ENCODE data around the gene TLX3.
A peak's percentile ranks its signal among the peaks of the same experiment; 100 is the strongest.
"Not testable (repeated sequence)": the region's sequence is repeated elsewhere in the genome, so short reads cannot be mapped to it uniquely, and the experiment has no call there.

TLX3 gene

GRCh38 chr5:171336521-171337209, 27.6 kb downstream of the TLX3 start:
- Histone ChIP-seq H3K4me3 (ENCODE audit: low read depth, low read length) (peak overlapping the region; percentile 39), H3K4me1 (ENCODE audit: control insufficient read depth, insufficient read depth, low read length) (no peaks in the 10 kb centered on the region), H3K9ac (ENCODE audit: low read depth, low read length) (no peak overlapping the region), H3K9me3 (ENCODE audit: control insufficient read depth, insufficient read depth, low read length) (no peaks in the 10 kb centered on the region), H3K27me3 (ENCODE audit: control insufficient read depth, insufficient read depth, low read length) (peaks cover 52% of the 10 kb centered on the region), H3K36me3 (ENCODE audit: control insufficient read depth, insufficient read depth, low read length) (no peaks in the 10 kb centered on the region)

- Histone ChIP-seq H3K4me3 (ENCODE audit: low read depth, low read length) (peak overlapping the region; percentile 39), H3K36me3 (ENCODE audit: control insufficient read depth, insufficient read depth, low read length) (no peaks in the 10 kb centered on the region), H3K9ac (ENCODE audit: low read depth, low read length) (no peak overlapping the region), H3K9me3 (ENCODE audit: control insufficient read depth, insufficient read depth, low read length) (no peaks in the 10 kb centered on the region), H3K4me1 (ENCODE audit: control insufficient read depth, insufficient read depth, low read length) (no peaks in the 10 kb centered on the region), H3K27me3 (ENCODE audit: control insufficient read depth, insufficient read depth, low read length) (peaks cover 48% of the 10 kb centered on the region)
Measured at GRCh38 chr5:171337210-171337569, 28.1 kb downstream of the TLX3 start.

- Histone ChIP-seq H3K4me1 (ENCODE audit: control insufficient read depth, insufficient read depth, low read length) (no peaks in the 10 kb centered on the region), H3K4me3 (ENCODE audit: low read depth, low read length) (no peak overlapping the region), H3K9ac (ENCODE audit: low read depth, low read length) (no peak overlapping the region), H3K9me3 (ENCODE audit: control insufficient read depth, insufficient read depth, low read length) (no peaks in the 10 kb centered on the region), H3K36me3 (ENCODE audit: control insufficient read depth, insufficient read depth, low read length) (no peaks in the 10 kb centered on the region), H3K27me3 (ENCODE audit: control insufficient read depth, insufficient read depth, low read length) (peaks cover 39% of the 10 kb centered on the region)
Measured at GRCh38 chr5:171340042-171340441, 31.0 kb downstream of the TLX3 start.

GRCh38 chr5:171340491-171340890, 31.4 kb downstream of the TLX3 start:
- Histone ChIP-seq H3K4me1 (ENCODE audit: control insufficient read depth, insufficient read depth, low read length) (no peaks in the 10 kb centered on the region), H3K36me3 (ENCODE audit: control insufficient read depth, insufficient read depth, low read length) (no peaks in the 10 kb centered on the region), H3K9me3 (ENCODE audit: control insufficient read depth, insufficient read depth, low read length) (no peaks in the 10 kb centered on the region), H3K4me3 (ENCODE audit: low read depth, low read length) (no peak overlapping the region), H3K9ac (ENCODE audit: low read depth, low read length) (no peak overlapping the region), H3K27me3 (ENCODE audit: control insufficient read depth, insufficient read depth, low read length) (peaks cover 34% of the 10 kb centered on the region)

- H3K4me1 ChIP-seq (ENCODE audit: control insufficient read depth, insufficient read depth, low read length) = no peaks in the 10 kb centered on the region
- no peak overlapping the region for H3K4me3 ChIP-seq (ENCODE audit: low read depth, low read length)
- no peaks in the 10 kb centered on the region for H3K9me3 ChIP-seq (ENCODE audit: control insufficient read depth, insufficient read depth, low read length)
- no peaks in the 10 kb centered on the region for H3K36me3 ChIP-seq (ENCODE audit: control insufficient read depth, insufficient read depth, low read length)
- no peak overlapping the region for H3K9ac ChIP-seq (ENCODE audit: low read depth, low read length)
- H3K27me3 ChIP-seq (ENCODE audit: control insufficient read depth, insufficient read depth, low read length) = peaks cover 14% of the 10 kb centered on the region
Measured at GRCh38 chr5:171342362-171343111, 33.5 kb downstream of the TLX3 start.

- Histone ChIP-seq H3K4me3 (ENCODE audit: low read depth, low read length) (no peak overlapping the region), H3K9ac (ENCODE audit: low read depth, low read length) (no peak overlapping the region), H3K4me1 (ENCODE audit: control insufficient read depth, insufficient read depth, low read length) (no peaks in the 10 kb centered on the region), H3K27me3 (ENCODE audit: control insufficient read depth, insufficient read depth, low read length) (peaks cover 4% of the 10 kb centered on the region), H3K36me3 (ENCODE audit: control insufficient read depth, insufficient read depth, low read length) (no peaks in the 10 kb centered on the region), H3K9me3 (ENCODE audit: control insufficient read depth, insufficient read depth, low read length) (no peaks in the 10 kb centered on the region)
Measured at GRCh38 chr5:171344936-171345608, 36.0 kb downstream of the TLX3 start.

- no peak overlapping the region for H3K4me3 ChIP-seq (ENCODE audit: low read depth, low read length)
- H3K27me3 ChIP-seq (ENCODE audit: control insufficient read depth, insufficient read depth, low read length) = no peaks in the 10 kb centered on the region
- no peaks in the 10 kb centered on the region for H3K9me3 ChIP-seq (ENCODE audit: control insufficient read depth, insufficient read depth, low read length)
- no peaks in the 10 kb centered on the region for H3K36me3 ChIP-seq (ENCODE audit: control insufficient read depth, insufficient read depth, low read length)
- H3K4me1 ChIP-seq (ENCODE audit: control insufficient read depth, insufficient read depth, low read length) = no peaks in the 10 kb centered on the region
- no peak overlapping the region for H3K9ac ChIP-seq (ENCODE audit: low read depth, low read length)
Measured at GRCh38 chr5:171351536-171352073, 42.6 kb downstream of the TLX3 start.

- no peaks in the 10 kb centered on the region for H3K27me3 ChIP-seq (ENCODE audit: control insufficient read depth, insufficient read depth, low read length)
- H3K4me1 ChIP-seq (ENCODE audit: control insufficient read depth, insufficient read depth, low read length) = no peaks in the 10 kb centered on the region
- no peaks in the 10 kb centered on the region for H3K9me3 ChIP-seq (ENCODE audit: control insufficient read depth, insufficient read depth, low read length)
- no peak overlapping the region for H3K4me3 ChIP-seq (ENCODE audit: low read depth, low read length)
- no peaks in the 10 kb centered on the region for H3K36me3 ChIP-seq (ENCODE audit: control insufficient read depth, insufficient read depth, low read length)
- H3K9ac ChIP-seq (ENCODE audit: low read depth, low read length) = no peak overlapping the region
Measured at GRCh38 chr5:171355302-171355724, 46.3 kb downstream of the TLX3 start.

- Histone ChIP-seq H3K9ac (ENCODE audit: low read depth, low read length) (no peak overlapping the region), H3K36me3 (ENCODE audit: control insufficient read depth, insufficient read depth, low read length) (no peaks in the 10 kb centered on the region), H3K9me3 (ENCODE audit: control insufficient read depth, insufficient read depth, low read length) (no peaks in the 10 kb centered on the region), H3K4me1 (ENCODE audit: control insufficient read depth, insufficient read depth, low read length) (no peaks in the 10 kb centered on the region), H3K4me3 (ENCODE audit: low read depth, low read length) (no peak overlapping the region), H3K27me3 (ENCODE audit: control insufficient read depth, insufficient read depth, low read length) (no peaks in the 10 kb centered on the region)
Measured at GRCh38 chr5:171357843-171358242, 48.8 kb downstream of the TLX3 start.

- not testable (repeated sequence) for H3K4me1 ChIP-seq (ENCODE audit: control insufficient read depth, insufficient read depth, low read length); H3K36me3 ChIP-seq (ENCODE audit: control insufficient read depth, insufficient read depth, low read length); H3K27me3 ChIP-seq (ENCODE audit: control insufficient read depth, insufficient read depth, low read length); H3K9ac ChIP-seq (ENCODE audit: low read depth, low read length); H3K4me3 ChIP-seq (ENCODE audit: low read depth, low read length); H3K9me3 ChIP-seq (ENCODE audit: control insufficient read depth, insufficient read depth, low read length)
Measured at GRCh38 chr5:171361151-171361550, 52.1 kb downstream of the TLX3 start.

Data from iPS-15b (cell line).